Fibroblast of pulmonary artery (primary cell): Measurements from ENCODE around the gene SUDS3.

Source experiments
- DNase-seq: peaks from one replicate; pipeline ENCODE4 v3.0.0-alpha.2; 2010; ENCODE audit warnings: low read depth
- H3K4me3 ChIP-seq: replicated peaks from 2 replicates; pipeline ENCODE4 v1.5.1; 2011; ENCODE audit warnings: low read depth, mild to moderate bottlenecking, control low read depth, low read length, moderate library complexity
- CTCF ChIP-seq: IDR thresholded peaks from 2 replicates; pipeline ENCODE4 v1.5.1; 2011; ENCODE audit warnings: mild to moderate bottlenecking, control low read depth, low read length, inconsistent platforms; ENCODE audit errors: missing control alignments

SUDS3 gene

GRCh38 chr12:118370601-118371000 is 5.8 kb upstream of the SUDS3 start:
- H3K4me3 ChIP-seq, result peak overlapping the region; percentile 90
- no peak for TF ChIP-seq CTCF
- no peak for DNase-seq

GRCh38 chr12:118371321-118372282 is 4.8 kb upstream of the SUDS3 start:
- no peak for DNase-seq
- peak overlapping the region; percentile 90 for H3K4me3 ChIP-seq
- no peak for TF ChIP-seq CTCF

GRCh38 chr12:118372541-118373495 is 3.5 kb upstream of the SUDS3 start, which contains the start of gene TAOK3:
Gene TAOK3 (minus strand): TSS chr12:118372907. CDS start chr12:118255567, 117,340 bp downstream.
- peak within 1 kb of the TSS; percentile 90 for H3K4me3 ChIP-seq
- TF ChIP-seq CTCF, result no peak

GRCh38 chr12:118373616-118374015 is 2.7 kb upstream of the SUDS3 start:
- H3K4me3 ChIP-seq, result peak overlapping the region; percentile 73
- no peak for TF ChIP-seq CTCF
- DNase-seq, result no peak

More at GRCh38 chr12:118372541-118373495, 3.5 kb upstream of the SUDS3 start, which contains the start of gene TAOK3:
- peak; percentile 99 for DNase-seq

- H3K4me3 ChIP-seq, result no peak overlapping the region
- no peak for TF ChIP-seq CTCF
- DNase-seq, result no peak
Measured at GRCh38 chr12:118374126-118374725, 2.1 kb upstream of the SUDS3 start.

- no peak for TF ChIP-seq CTCF
- peak; percentile 28 for DNase-seq
- no peak overlapping the region for H3K4me3 ChIP-seq
Measured at GRCh38 chr12:118374909-118375308, 1.4 kb upstream of the SUDS3 start.
